ENCODE measurements around the gene CPOX. TPM values are rescaled to one million over a fixed set of nuclear protein-coding genes. Genes with fewer than 3 reads are reported as not detected.
"Not testable (repeated sequence)": the region's sequence is repeated elsewhere in the genome, so short reads cannot be mapped to it uniquely, and the experiment has no call there.

CPOX gene
- total RNA-seq (ENCODE audit: unreplicated experiment), result 11.5 TPM
- long read RNA-seq, result 0 reads

DNA sequence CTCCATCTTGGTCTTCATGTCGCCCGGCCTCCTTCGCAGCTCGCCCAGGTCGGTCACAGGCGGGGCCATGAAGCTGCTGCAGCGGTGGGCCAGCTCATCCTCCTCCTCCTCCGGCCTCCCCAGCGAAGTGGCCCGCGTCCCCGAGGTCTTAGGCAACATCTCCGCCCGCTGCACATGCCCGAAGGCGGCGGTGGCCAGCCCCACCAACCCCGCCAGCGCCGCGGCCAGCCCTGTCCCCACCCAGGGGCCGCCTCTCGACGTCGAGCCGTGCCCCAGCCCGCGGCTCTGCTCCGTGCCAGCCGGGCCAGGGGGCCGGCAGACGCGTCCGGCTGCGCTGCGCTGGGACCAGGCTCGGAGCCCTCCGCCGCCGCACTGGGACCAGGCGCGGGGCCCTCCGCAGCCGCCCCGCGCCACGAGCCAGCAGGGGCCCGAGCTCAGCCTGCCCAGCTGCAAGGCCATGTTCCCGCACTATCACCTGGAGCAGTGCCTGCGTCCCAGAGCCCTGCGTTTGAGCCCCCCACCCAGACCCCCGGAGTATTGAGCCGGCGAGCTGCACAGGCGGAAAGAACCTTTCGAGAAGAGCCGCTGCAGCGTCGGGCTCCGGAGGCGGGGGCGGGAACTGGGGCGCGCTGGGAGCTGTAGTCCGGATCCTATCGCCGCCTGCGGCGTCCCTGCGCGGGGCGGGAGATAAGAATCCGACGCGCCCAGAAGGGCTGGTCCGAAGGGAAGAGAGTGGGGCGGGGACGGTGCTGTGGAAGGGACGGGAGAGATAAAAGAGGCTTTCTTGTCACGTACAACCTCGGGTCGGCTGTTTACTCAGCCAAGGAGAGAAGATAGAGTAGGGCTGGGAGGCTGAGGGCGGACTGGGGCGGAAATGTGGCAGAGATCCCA is at the start of gene CPOX:
Gene CPOX (minus strand): TSS at position 566 of the 891 bp plus-strand sequence. CDS start 107 bp downstream, at position 459.
- peak; percentile 87 for DNase-seq
- H3K27ac Mint-ChIP-seq (ENCODE audit: unreplicated experiment), result peak within 1 kb of the TSS; percentile 91
- peak within 1 kb of the TSS; percentile 97 for H3K4me3 Mint-ChIP-seq (ENCODE audit: unreplicated experiment)
- H3K4me1 Mint-ChIP-seq (ENCODE audit: low read depth, unreplicated experiment), result peaks cover 5% of the 10 kb centered on the region
- TF ChIP-seq CTCF (IDR thresholded peaks at IDR 0.05; ENCODE audit: partially characterized antibody, unreplicated experiment), result no peak
- no peaks in the 10 kb centered on the region for H3K27me3 Mint-ChIP-seq (ENCODE audit: unreplicated experiment)
- peaks cover 2% of the 10 kb centered on the region for H3K9me3 Mint-ChIP-seq (ENCODE audit: unreplicated experiment)
- H3K36me3 Mint-ChIP-seq (ENCODE audit: unreplicated experiment), result no peaks in the 10 kb centered on the region

DNA sequence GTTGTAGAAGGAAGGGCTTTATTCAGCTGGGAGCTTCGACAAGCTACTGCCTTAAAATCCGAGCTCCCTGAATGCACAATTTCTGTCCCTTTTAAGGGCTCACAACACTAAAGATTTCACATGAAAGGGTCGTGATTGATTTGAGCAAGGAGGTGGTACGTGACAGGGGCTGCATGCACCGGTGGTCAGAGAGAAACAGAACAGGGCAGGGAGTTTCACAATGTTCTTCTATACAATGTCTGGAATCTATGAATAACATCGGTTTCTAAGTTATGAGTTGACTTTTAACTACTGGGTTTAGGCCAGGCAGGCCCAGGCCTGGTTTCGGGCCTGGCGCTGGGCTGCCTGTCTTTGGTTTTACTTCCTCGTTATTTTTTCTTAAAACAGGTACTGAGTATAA is 49.4 kb upstream of the CPOX start:
- not testable (repeated sequence) for H3K4me3 Mint-ChIP-seq (ENCODE audit: unreplicated experiment); DNase-seq; H3K27me3 Mint-ChIP-seq (ENCODE audit: unreplicated experiment); H3K4me1 Mint-ChIP-seq (ENCODE audit: low read depth, unreplicated experiment); H3K9me3 Mint-ChIP-seq (ENCODE audit: unreplicated experiment); H3K27ac Mint-ChIP-seq (ENCODE audit: unreplicated experiment); H3K36me3 Mint-ChIP-seq (ENCODE audit: unreplicated experiment)

- H3K36me3 Mint-ChIP-seq (ENCODE audit: unreplicated experiment); DNase-seq; H3K27me3 Mint-ChIP-seq (ENCODE audit: unreplicated experiment); H3K9me3 Mint-ChIP-seq (ENCODE audit: unreplicated experiment); H3K27ac Mint-ChIP-seq (ENCODE audit: unreplicated experiment); H3K4me3 Mint-ChIP-seq (ENCODE audit: unreplicated experiment); H3K4me1 Mint-ChIP-seq (ENCODE audit: low read depth, unreplicated experiment): not testable (repeated sequence)
Measured at GRCh38 chr3:98641756-98642155, 48.3 kb upstream of the CPOX start.

DNA sequence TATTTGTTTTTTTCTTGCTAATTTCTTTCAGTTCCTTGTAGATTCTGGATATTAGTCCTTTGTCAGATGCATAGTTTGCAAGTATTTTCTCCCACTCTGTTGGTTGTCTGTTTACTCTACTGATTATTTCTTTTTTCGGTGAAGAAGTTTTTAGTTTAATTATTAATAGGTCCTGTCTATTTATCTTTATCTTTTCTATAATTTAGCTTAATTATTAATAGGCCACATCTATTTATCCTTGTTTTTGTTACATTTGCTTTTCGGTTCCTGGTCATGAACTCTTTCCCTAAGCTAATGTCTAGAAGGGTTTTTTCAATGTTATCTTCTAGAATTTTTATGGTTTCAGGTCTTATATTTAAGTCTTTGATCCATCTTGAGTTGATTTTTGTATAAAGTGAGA is 45.1 kb upstream of the CPOX start:
- not testable (repeated sequence) for H3K27me3 Mint-ChIP-seq (ENCODE audit: unreplicated experiment); H3K27ac Mint-ChIP-seq (ENCODE audit: unreplicated experiment); H3K4me1 Mint-ChIP-seq (ENCODE audit: low read depth, unreplicated experiment); H3K4me3 Mint-ChIP-seq (ENCODE audit: unreplicated experiment); H3K36me3 Mint-ChIP-seq (ENCODE audit: unreplicated experiment); DNase-seq; H3K9me3 Mint-ChIP-seq (ENCODE audit: unreplicated experiment)

- TF ChIP-seq CTCF (IDR thresholded peaks at IDR 0.05; ENCODE audit: partially characterized antibody, unreplicated experiment), result no peak
- H3K9me3 Mint-ChIP-seq (ENCODE audit: unreplicated experiment), result no peaks in the 10 kb centered on the region
- H3K27me3 Mint-ChIP-seq (ENCODE audit: unreplicated experiment), result no peaks in the 10 kb centered on the region
- H3K36me3 Mint-ChIP-seq (ENCODE audit: unreplicated experiment), result no peaks in the 10 kb centered on the region
- no peak for DNase-seq
- no peaks in the 10 kb centered on the region for H3K4me1 Mint-ChIP-seq (ENCODE audit: low read depth, unreplicated experiment)
- no peak overlapping the region for H3K27ac Mint-ChIP-seq (ENCODE audit: unreplicated experiment)
- H3K4me3 Mint-ChIP-seq (ENCODE audit: unreplicated experiment), result no peak overlapping the region
Measured at GRCh38 chr3:98630416-98630815, 37.0 kb upstream of the CPOX start.

GRCh38 chr3:98628317-98628716 is 34.9 kb upstream of the CPOX start:
- no peaks in the 10 kb centered on the region for H3K27me3 Mint-ChIP-seq (ENCODE audit: unreplicated experiment)
- no peaks in the 10 kb centered on the region for H3K4me1 Mint-ChIP-seq (ENCODE audit: low read depth, unreplicated experiment)
- H3K27ac Mint-ChIP-seq (ENCODE audit: unreplicated experiment), result no peak overlapping the region
- H3K36me3 Mint-ChIP-seq (ENCODE audit: unreplicated experiment), result no peaks in the 10 kb centered on the region
- DNase-seq, result no peak
- H3K4me3 Mint-ChIP-seq (ENCODE audit: unreplicated experiment), result no peak overlapping the region
- H3K9me3 Mint-ChIP-seq (ENCODE audit: unreplicated experiment), result no peaks in the 10 kb centered on the region
- TF ChIP-seq CTCF (IDR thresholded peaks at IDR 0.05; ENCODE audit: partially characterized antibody, unreplicated experiment), result no peak
